GM19099 (cell line): ENCODE data around the gene JDP2.

Experiments
- POLR2A ChIP-seq: IDR thresholded peaks from 3 replicates; pipeline ENCODE4 v1.6.1; 2011; ENCODE audit warnings: low read depth; ENCODE audit not compliant: insufficient read length; ENCODE audit errors: extremely low read depth

The JDP2 gene

GRCh38 chr14:75456069-75456996 is 28.5 kb downstream of the JDP2 start:
- TF ChIP-seq POLR2A = no peak

DNA sequence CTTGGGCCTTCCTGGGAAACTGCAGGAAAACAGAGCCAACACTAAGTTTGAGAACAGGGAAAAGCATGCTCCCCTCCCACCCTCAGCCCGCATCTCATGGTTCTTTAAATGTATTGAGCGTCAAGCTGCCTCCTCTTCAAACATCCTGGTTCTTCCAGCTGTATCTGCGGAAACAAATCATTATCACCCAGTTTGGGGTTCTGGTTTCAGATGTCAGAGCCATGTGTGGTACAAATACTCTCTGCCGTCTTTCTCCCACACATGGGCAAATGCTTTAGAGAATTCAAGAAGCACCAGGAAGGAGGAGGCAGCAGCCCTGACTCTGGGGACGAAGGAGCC is 29.1 kb downstream of the JDP2 start:
- no peak for TF ChIP-seq POLR2A

DNA sequence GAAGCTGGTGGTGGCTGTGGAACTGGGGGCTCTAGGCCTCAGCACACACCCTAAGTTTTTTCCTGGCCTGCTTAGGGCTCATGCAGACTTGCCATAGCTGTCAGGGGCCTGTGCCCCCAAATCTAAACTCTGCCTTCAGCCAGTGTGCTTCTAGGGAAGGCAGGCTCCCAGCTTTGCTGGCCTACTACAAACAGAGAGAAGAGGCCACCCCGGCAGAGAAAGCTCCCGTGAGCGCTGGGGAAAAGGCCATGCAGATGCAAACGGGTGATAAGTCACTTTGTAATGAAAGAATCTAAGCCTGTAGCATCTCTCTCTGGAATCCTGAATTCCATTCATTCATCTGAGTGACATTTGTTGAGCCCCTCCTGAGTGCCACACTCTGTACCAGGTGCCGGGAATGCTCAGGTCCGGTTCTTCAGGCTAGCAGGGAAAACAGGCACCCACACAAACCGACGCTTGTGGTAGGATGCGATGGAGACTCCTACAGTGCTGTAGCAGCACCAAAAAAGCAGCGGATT is 29.9 kb downstream of the JDP2 start:
- TF ChIP-seq POLR2A = no peak

DNA sequence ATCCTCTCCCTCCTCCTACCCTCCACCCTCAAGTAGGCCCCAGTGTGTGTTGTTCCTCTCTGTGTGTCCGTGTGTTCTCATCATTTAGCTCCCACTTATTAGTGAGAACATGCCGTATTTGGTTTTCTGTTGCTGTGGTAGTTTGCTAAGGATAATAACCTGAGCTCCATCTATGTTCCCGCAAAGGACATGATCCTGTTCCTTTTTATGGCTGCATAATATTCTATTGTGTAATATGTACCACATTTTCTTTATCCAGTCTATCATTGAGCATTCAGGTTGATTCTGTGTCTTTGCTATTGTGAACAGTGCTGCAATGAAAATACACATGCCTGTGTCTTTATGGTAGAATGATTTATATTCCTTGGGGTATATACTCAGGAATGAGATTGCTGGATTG is 30.5 kb downstream of the JDP2 start:
- TF ChIP-seq POLR2A = no peak

DNA sequence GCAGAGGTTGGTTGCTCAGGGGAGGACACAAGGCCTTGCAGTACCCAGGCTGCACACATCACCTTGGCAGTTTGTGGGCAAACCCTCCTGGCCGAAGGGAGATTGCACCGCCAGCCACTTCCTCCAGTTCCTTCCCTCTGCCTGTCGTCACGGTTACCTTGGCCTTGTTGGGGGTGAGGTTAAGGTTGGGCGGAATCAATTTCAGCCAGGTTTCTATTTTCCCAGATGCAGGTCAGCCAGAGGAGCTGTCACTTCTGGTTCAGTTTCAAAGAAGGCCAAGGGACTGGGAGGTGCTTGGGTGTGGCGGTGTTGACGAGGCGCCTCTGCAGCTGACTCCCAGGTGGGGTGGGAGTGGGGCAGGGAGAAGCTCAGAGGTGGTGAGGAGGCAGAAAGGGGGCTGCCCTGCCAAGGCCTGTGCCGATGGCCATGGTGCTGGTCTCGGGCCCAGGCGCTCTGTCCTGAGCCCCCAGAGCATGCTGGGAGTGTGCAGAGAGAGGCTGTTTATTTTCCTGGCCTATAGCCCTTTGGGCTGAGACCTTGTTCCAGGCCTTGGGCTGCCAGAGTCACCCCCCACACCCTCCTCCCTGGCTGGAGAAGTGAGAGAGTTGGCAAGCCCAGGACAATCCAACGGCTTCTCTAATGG is 31.4 kb downstream of the JDP2 start:
- TF ChIP-seq POLR2A = no peak

DNA sequence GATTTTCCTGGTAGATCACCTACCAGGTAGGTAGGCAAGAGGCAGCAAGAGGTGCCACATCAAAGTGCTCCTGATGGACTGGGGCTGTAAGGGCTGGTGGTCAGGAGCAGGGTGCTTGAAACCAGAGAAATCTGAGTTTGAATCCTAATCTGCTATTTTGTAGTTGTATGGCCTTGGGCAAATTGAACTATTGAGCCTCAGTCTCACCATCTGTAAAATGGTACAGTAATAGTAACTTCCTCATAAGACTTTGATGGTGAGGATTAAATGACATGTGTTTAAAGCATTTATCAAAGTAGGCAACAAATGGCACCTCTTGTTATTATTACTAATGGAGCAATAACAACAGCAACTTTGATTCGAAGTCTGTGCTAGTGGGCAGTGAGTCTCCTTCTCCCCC is 32.0 kb downstream of the JDP2 start:
- no peak for TF ChIP-seq POLR2A

- TF ChIP-seq POLR2A = no peak
Observed at GRCh38 chr14:75460394-75460793, 32.6 kb downstream of the JDP2 start.

DNA sequence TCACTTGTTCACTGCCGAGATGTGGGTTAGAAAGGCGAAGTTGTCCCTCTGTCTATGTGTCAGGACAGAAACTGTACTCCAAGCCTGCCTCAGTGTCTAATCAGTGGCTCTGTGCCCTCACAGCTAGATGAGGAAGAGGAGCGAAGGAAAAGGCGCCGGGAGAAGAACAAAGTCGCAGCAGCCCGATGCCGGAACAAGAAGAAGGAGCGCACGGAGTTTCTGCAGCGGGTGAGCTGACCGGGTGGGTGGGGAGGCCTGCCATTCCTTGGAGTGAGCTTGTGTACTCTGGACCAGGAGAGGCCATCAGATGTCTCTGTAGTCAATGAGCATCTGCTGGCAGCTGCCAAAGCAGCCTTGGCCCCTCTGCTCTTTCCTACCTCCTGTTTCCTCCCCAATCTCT is 33.5 kb downstream of the JDP2 start:
- TF ChIP-seq POLR2A = no peak

GRCh38 chr14:75461755-75462349 is 34.0 kb downstream of the JDP2 start:
- no peak for TF ChIP-seq POLR2A

DNA sequence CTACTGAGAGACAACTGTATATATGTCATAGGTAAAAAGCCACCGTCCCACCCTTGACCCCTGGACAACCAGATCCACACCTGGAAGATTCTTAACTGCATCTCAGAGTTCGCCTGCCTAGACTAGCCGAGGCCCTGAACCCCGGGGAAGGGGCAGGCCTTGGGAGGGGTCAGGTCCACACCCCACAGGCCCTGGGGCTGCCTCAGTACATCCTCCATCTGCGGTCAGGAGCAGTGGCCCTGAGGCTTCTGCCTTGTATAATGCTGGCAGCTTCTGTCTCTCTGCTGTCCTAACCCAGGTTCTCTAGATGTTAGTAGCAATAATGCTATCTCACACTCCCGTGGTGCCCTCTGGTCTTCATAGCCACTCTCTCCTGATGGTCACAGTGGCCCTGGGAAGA is 36.8 kb downstream of the JDP2 start:
- TF ChIP-seq POLR2A = no peak

DNA sequence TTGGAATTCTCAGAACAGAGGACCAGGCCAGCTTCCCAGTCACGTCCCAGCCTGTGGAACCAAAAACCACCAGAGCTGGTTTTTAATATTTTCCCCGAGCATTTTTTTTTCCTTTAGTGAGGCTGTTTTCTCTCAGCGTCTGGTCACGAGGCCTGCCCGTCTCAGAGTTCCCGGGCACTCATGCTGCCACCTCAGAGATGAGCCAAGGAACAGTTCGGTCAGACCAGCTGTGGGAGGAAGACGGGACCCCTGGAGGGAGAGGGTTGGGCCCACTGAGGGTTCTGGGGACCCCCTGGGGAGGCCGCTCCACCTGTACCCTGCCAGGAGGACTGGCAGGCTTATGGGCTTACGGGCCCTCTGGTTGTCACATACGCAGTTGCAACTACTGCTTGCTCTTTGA is 39.9 kb downstream of the JDP2 start:
- no peak for TF ChIP-seq POLR2A

GRCh38 chr14:75469164-75469563 is 41.3 kb downstream of the JDP2 start:
- no peak for TF ChIP-seq POLR2A

- no peak for TF ChIP-seq POLR2A
Observed at GRCh38 chr14:75469606-75470237, 41.9 kb downstream of the JDP2 start.

GRCh38 chr14:75470238-75470797 is 42.5 kb downstream of the JDP2 start:
- TF ChIP-seq POLR2A = no peak

DNA sequence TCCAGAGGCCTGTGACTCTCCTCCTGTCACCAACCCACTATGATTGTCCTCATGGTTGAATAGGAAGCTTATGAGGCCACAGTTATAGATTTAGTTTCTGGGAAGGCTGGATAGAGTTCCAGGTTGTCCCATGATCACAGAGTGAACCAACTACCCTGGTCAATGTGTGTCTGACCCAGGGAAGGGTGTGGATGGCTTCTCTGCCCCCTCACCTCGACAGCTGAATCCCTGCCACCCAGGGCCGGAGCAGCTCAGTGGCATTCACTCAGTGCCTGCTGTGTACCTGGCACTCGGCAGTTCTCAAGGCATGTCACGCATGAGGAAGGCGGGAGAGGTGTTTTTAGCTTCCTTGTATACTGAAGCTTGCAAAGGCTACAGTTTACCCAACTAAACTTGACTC is 43.2 kb downstream of the JDP2 start:
- no peak for TF ChIP-seq POLR2A

DNA sequence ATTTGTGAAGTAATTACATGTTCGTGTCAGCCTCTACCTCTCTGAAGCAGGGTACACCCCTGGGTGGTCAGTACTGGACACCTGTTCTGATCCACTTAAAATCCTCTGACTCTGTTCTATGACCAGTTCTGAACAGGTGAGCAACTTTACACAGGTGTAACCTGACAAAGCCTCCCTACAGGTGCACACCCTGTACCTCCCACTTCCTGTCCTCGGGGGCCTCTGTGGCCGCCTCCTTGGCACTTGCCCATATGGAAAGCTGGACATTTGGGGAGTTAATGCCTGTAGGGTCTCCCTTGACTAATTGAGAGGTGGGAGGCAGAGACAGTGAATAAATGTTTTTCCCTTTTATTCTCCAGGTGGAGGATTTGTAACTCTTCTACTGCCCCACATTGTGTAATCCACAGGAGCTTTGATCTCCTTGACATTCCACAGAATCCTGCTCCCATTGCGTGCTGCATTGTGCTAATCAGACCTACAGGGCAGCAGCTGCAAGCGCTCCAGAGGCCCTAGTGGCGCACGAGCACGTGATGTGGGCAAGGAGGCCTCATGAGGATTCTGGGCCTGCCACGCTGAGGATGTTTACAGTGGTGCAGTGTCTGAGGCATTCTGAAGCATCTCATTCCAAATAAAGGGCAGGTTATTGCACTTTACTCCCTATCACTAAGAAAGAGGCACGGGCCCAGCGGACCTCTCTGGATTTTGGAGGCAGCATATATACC is 48.6 kb downstream of the JDP2 start:
- no peak for TF ChIP-seq POLR2A
